Caco-2 (cell line): ENCODE data around the gene IRF1. TPM values are rescaled to one million over a fixed set of nuclear protein-coding genes. Genes with fewer than 3 reads are reported as not detected.
A peak's percentile ranks its signal among the peaks of the same experiment; 100 is the strongest.

Source experiments
- BruUV-seq: library from RNA; stranded (reverse); fragments of 400-500 nt; replicated peaks from 2 replicates; lab custom pipeline; 2021; lab: Mats Ljungman, UMichigan
- CTCF ChIA-PET: fragments of 300-600 bp; sonication (Branson Sonifier 250); formaldehyde crosslinking; loops from one replicate; lab custom pipeline; 2022; ENCODE audit warnings: antibody characterized with exemption; lab: Charles Lee
- POLR2A ChIA-PET: fragments of 300-600 bp; sonication (Branson Sonifier 250); formaldehyde crosslinking; loops from one replicate; lab custom pipeline; 2022; ENCODE audit warnings: antibody characterized with exemption; lab: Charles Lee
- DNase-seq, 2 experiments: peaks; one replicate each; pipeline versions ENCODE4 v3.0.0 to v3.0.0-alpha.2; 2020 to 2022
- H3K27me3 ChIP-seq: replicated peaks from 2 replicates; pipeline ENCODE4 v1.6.0; 2011; ENCODE audit warnings: low read length; ENCODE audit not compliant: control insufficient read depth, insufficient read depth
- H3K36me3 ChIP-seq: 2 replicates; pipeline ENCODE4 v1.5.1; 2011; ENCODE audit warnings: low read length; ENCODE audit not compliant: control insufficient read depth, insufficient read depth
- H3K4me1 ChIP-seq: fragments of 250-450 bp; sonication (Bioruptor Pico); 2 replicates; pipeline ENCODE4 v1.5.1; 2020; ENCODE audit warnings: mild to moderate bottlenecking
- H3K4me3 ChIP-seq: 2 replicates; pipeline ENCODE4 v1.5.1; 2011; ENCODE audit warnings: low read depth, mild to moderate bottlenecking, control low read depth, low read length
- H3K9me3 ChIP-seq: fragments of 250-450 bp; sonication (Bioruptor Pico); 2 replicates; pipeline ENCODE4 v1.5.1; 2020; ENCODE audit warnings: mild to moderate bottlenecking, moderate library complexity
- H3K27ac Mint-ChIP-seq: one replicate; pipeline ENCODE4 v1.8.0; 2022; ENCODE audit warnings: mixed read lengths; ENCODE audit not compliant: unreplicated experiment
- H3K27me3 Mint-ChIP-seq: one replicate; pipeline ENCODE4 v1.8.0; 2022; ENCODE audit warnings: mixed read lengths; ENCODE audit not compliant: insufficient read depth, unreplicated experiment
- H3K36me3 Mint-ChIP-seq: one replicate; pipeline ENCODE4 v1.8.0; 2022; ENCODE audit warnings: mild to moderate bottlenecking, mixed read lengths; ENCODE audit not compliant: insufficient read depth, unreplicated experiment
- H3K4me1 Mint-ChIP-seq: one replicate; pipeline ENCODE4 v1.8.0; 2022; ENCODE audit warnings: low read depth, mixed read lengths; ENCODE audit not compliant: unreplicated experiment
- H3K4me3 Mint-ChIP-seq: one replicate; pipeline ENCODE4 v1.8.0; 2022; ENCODE audit warnings: mild to moderate bottlenecking, moderate library complexity, mixed read lengths; ENCODE audit not compliant: unreplicated experiment
- H3K9me3 Mint-ChIP-seq: one replicate; pipeline ENCODE4 v1.8.0; 2022; ENCODE audit warnings: mixed read lengths; ENCODE audit not compliant: unreplicated experiment
- CTCF ChIP-seq, 2 experiments: fragments of 200-600 bp in 1 of 2; IDR thresholded peaks; 1 replicate in 1 of 2; 2 replicates in 1 of 2; pipeline versions ENCODE4 v1.5.1 to v1.8.0; 2011 to 2022; ENCODE audit warnings: antibody characterized with exemption in 1 of 2, control low read depth in 1 of 2, inconsistent platforms in 1 of 2, low read depth in 1 of 2, low read length in 1 of 2, mild to moderate bottlenecking in 1 of 2, moderate library complexity in 1 of 2; ENCODE audit not compliant: insufficient read depth in 1 of 2, severe bottlenecking in 1 of 2, unreplicated experiment in 1 of 2
- intact Hi-C: fragments of 100-400 bp; cut with micrococcal nuclease; formaldehyde crosslinking; loops from one replicate; pipeline ENCODE4 v1.10.0; 2022; ENCODE audit not compliant: unreplicated experiment
- total RNA-seq: library from RNA; stranded (reverse); gene quantifications from 2 replicates; pipeline ENCODE4 v1.2.3, GENCODE V29; 2022

IRF1 gene
- total RNA-seq, 1 experiment from 2014 or later = 16.8 TPM

- Histone ChIP-seq H3K27me3 (no peaks in the 10 kb centered on the region), H3K9me3 (no peaks in the 10 kb centered on the region), H3K4me3 (no peak overlapping the region), H3K4me1 (peaks cover 54% of the 10 kb centered on the region), H3K36me3 (no peaks in the 10 kb centered on the region)
- POLR2A ChIA-PET = no interaction called here
- no TSS peak for BruUV-seq
- DNase-seq = no peak
- intact Hi-C loops = loop anchor here (1.0 kb wide), 3 partner anchors 82 to 311 kb away; no protein-coding TSS in a partner anchor
- Mint-ChIP-seq H3K4me3 (no peak overlapping the region), H3K9me3 (no peaks in the 10 kb centered on the region), H3K4me1 (peaks cover 36% of the 10 kb centered on the region), H3K27me3 (no peaks in the 10 kb centered on the region), H3K36me3 (peaks cover 3% of the 10 kb centered on the region), H3K27ac (peak overlapping the region; percentile 39)
- CTCF ChIA-PET = interaction anchor here (1.0 to 2.2 kb wide), 9 partner anchors 11 to 274 kb away, joined by 3 to 14 read pairs (median 4); partner anchors contain the start of genes IRF1, P4HA2 and SLC22A4
- no peak for TF ChIP-seq CTCF (IDR thresholded peaks at IDR 0.05; ENCODE audit: insufficient read depth in 1 of 2, low read depth in 1 of 2, low read length in 1 of 2, severe bottlenecking in 1 of 2, unreplicated experiment in 1 of 2)
Measured at GRCh38 chr5:132501629-132501956, 11.0 kb upstream of the IRF1 start.

- Mint-ChIP-seq H3K36me3 (peaks cover 8% of the 10 kb centered on the region), H3K9me3 (no peaks in the 10 kb centered on the region), H3K4me1 (peaks cover 35% of the 10 kb centered on the region), H3K27ac (peak overlapping the region; percentile 39), H3K27me3 (no peaks in the 10 kb centered on the region), H3K4me3 (no peak overlapping the region)
- intact Hi-C loops = loop anchor here (1.0 kb wide), 3 partner anchors 82 to 311 kb away; no protein-coding TSS in a partner anchor
- DNase-seq = peak; percentile 70
- ChIA-PET POLR2A (no interaction called here), CTCF (interaction anchor here (0.5 to 2.2 kb wide), 19 partner anchors 11 to 327 kb away, joined by 3 to 10 read pairs (median 3); partner anchors contain the start of genes IRF1, P4HA2 and SLC22A4)
- Histone ChIP-seq H3K4me1 (peaks cover 54% of the 10 kb centered on the region), H3K4me3 (no peak overlapping the region), H3K36me3 (no peaks in the 10 kb centered on the region), H3K9me3 (no peaks in the 10 kb centered on the region), H3K27me3 (no peaks in the 10 kb centered on the region)
- no TSS peak for BruUV-seq
- peak; percentile 75 to 88 for TF ChIP-seq CTCF (IDR thresholded peaks at IDR 0.05; ENCODE audit: insufficient read depth in 1 of 2, low read depth in 1 of 2, low read length in 1 of 2, severe bottlenecking in 1 of 2, unreplicated experiment in 1 of 2)
Measured at GRCh38 chr5:132500931-132501628, 10.5 kb upstream of the IRF1 start.

GRCh38 chr5:132500244-132500930 is 9.8 kb upstream of the IRF1 start:
- no peaks in the 10 kb centered on the region for H3K9me3 Mint-ChIP-seq
- peak overlapping the region; percentile 39 for H3K27ac Mint-ChIP-seq
- H3K4me1 Mint-ChIP-seq = peaks cover 29% of the 10 kb centered on the region
- no TSS peak for BruUV-seq
- no peak for TF ChIP-seq CTCF (IDR thresholded peaks at IDR 0.05; ENCODE audit: insufficient read depth in 1 of 2, low read depth in 1 of 2, low read length in 1 of 2, severe bottlenecking in 1 of 2, unreplicated experiment in 1 of 2)
- H3K36me3 Mint-ChIP-seq = peaks cover 8% of the 10 kb centered on the region
- POLR2A ChIA-PET = interaction anchor here (1.0 kb wide), 1 partner anchor 10 kb away, joined by 3 read pairs; the partner anchor contains the start of gene IRF1
- intact Hi-C loops = no loop called here
- CTCF ChIA-PET = interaction anchor here (0.5 to 2.2 kb wide), 20 partner anchors 10 to 328 kb away, joined by 3 to 10 read pairs (median 4); partner anchors contain the start of genes IRF1, P4HA2 and SLC22A4
- DNase-seq = no peak
- H3K4me3 Mint-ChIP-seq = no peak overlapping the region
- no peak overlapping the region for H3K4me3 ChIP-seq
- peaks cover 50% of the 10 kb centered on the region for H3K4me1 ChIP-seq
- no peaks in the 10 kb centered on the region for H3K36me3 ChIP-seq
- H3K9me3 ChIP-seq = no peaks in the 10 kb centered on the region
- no peaks in the 10 kb centered on the region for H3K27me3 ChIP-seq
- H3K27me3 Mint-ChIP-seq = no peaks in the 10 kb centered on the region
